ENCODE results near the gene GTF2I.

The GTF2I gene

DNA sequence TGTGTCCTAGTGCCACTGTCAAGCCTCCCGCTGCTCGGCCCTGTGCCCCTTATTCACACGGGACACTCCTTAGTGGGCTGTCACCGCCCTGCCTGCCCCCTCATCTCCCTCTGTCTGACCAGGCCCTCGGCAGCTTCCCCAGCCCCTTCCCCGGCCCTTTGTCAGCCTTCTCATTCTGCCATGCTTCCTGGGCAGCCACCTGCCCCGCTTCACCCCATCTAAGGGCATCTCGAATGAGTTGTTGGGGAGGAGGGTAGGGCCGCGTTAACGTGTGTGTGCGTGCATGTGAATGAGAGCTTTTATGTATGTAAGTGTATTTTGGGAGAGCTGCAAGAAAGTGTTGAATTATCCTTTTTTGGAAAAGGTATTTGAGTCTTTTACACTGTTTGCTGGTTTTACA lies 49.7 kb downstream of the GTF2I start:
- H3K4me3 ChIP-seq (ENCODE audit: low read depth, low read length) = no peak overlapping the region
- TF ChIP-seq, protein P1, sequence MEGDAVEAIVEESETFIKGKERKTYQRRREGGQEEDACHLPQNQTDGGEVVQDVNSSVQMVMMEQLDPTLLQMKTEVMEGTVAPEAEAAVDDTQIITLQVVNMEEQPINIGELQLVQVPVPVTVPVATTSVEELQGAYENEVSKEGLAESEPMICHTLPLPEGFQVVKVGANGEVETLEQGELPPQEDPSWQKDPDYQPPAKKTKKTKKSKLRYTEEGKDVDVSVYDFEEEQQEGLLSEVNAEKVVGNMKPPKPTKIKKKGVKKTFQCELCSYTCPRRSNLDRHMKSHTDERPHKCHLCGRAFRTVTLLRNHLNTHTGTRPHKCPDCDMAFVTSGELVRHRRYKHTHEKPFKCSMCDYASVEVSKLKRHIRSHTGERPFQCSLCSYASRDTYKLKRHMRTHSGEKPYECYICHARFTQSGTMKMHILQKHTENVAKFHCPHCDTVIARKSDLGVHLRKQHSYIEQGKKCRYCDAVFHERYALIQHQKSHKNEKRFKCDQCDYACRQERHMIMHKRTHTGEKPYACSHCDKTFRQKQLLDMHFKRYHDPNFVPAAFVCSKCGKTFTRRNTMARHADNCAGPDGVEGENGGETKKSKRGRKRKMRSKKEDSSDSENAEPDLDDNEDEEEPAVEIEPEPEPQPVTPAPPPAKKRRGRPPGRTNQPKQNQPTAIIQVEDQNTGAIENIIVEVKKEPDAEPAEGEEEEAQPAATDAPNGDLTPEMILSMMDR (IDR thresholded peaks at IDR 0.05; ENCODE audit: insufficient read depth, low read depth, low read length, missing control alignments) = no peak
- no peak for DNase-seq (ENCODE audit: low read depth)

DNA sequence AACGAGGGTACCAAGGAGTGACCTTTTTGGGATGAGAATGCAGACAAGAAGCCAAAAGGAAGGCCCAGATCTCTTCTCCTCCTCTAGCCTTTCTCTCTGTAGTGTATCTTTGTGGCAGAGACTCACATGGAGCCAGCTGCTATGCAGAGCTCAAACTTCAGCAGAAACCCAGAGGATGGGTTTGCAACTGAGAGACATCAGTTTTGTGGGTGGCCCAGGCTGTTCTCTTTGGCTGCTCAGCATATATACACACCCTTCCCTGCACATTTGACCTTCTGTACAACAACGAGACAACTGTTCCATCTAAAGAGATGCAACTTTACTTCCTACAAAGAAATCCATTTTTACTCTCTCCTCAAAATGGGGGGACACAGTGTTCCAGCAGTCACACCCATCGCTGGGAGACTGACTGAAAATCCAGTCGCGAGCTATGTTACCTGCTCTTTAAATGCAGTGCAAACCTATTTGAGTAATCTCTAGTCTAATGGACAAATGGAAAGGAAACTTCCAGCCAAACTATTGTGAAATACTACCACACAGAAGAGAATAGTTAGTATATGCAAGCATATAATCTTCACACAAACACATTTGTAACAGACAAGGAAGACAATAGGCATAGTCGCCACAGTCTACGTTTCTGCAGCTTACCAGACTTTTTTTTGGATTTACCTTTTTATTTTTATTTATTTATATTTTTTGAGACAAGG lies 51.2 kb downstream of the GTF2I start:
- no peak overlapping the region for H3K4me3 ChIP-seq (ENCODE audit: low read depth, low read length)
- DNase-seq (ENCODE audit: low read depth) = no peak
- TF ChIP-seq, protein P1 (IDR thresholded peaks at IDR 0.05; ENCODE audit: insufficient read depth, low read depth, low read length, missing control alignments) = no peak

DNA sequence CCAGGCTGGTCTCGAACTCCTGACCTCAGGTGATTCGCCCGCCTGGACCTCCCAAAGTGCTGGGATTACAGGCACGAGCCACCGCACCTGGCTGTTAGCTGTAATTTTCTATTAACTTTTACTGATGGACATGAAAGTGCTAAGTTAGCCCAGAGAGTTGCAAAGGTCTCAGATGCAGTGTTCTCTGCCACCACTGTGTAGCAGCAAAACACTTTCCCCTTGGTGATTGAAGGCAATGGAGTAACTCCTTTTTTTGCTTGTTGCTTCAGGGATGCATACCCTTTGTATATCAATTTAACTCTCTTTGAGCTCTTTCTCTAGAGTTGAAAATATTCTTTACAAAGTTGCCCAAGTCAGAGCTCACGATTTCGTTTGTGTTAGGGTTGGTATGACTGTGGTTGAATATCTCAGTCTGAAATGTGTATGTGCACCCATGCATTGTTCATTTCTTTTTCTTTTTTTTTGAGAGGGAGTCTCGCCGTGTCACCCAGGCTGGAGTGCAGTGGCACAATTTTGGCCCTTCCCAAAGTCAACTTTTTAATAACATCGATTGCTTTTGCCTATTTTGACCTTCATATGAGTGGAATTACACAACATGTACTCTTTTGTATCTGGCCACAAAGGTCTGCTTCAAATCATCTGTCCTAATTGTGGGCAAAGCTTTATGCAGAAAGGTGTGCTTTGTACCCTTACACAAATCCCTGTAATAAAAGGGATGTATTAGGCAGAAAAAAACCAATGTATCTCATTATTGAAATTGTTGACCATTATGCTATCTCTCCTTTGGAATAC lies 52.6 kb downstream of the GTF2I start:
- TF ChIP-seq, protein P1 (IDR thresholded peaks at IDR 0.05; ENCODE audit: insufficient read depth, low read depth, low read length, missing control alignments) = no peak
- peak; percentile 16 for DNase-seq (ENCODE audit: low read depth)
- no peak overlapping the region for H3K4me3 ChIP-seq (ENCODE audit: low read depth, low read length)

DNA sequence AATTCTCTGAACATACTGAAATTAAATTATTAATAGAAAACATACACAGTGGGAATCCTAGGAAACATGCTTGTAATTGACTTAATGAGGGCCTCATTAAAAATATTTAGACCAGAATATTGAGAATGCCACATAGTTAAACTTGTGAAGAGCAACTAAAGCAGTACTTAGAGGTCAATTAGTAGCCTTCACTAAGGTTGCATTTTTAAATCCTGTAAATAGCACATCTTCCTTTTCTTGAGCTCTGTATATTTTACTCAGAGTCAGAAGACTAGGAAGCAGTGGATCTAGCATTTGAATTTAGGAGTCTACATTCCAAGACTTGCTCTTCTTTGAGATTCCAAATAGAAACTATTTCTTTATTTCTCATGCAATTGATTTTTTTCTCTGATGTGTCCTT lies 56.0 kb downstream of the GTF2I start:
- DNase-seq (ENCODE audit: low read depth) = no peak
- TF ChIP-seq, protein P1 (IDR thresholded peaks at IDR 0.05; ENCODE audit: insufficient read depth, low read depth, low read length, missing control alignments) = no peak
- H3K4me3 ChIP-seq (ENCODE audit: low read depth, low read length) = no peak overlapping the region

DNA sequence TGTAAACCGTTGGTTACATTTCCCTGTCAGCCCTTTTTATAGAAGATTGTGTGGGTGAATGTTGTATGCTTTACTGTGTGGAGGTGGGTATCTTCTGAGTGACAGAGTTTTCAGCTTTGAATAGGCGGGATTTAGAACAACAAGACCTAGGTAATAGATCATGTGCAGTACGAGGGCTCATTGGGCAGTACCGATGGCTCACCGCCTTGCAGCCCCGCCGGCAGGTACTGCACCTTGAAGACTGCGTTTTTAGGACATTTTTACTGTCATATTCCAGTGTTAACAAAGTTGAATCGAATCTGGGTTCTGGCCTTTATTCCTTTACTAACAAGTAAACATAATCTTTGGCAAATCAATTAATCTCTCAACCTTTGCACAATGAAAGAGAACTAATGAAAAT lies 60.4 kb downstream of the GTF2I start:
- H3K4me3 ChIP-seq (ENCODE audit: low read depth, low read length) = no peak overlapping the region
- TF ChIP-seq, protein P1 (IDR thresholded peaks at IDR 0.05; ENCODE audit: insufficient read depth, low read depth, low read length, missing control alignments) = no peak
- no peak for DNase-seq (ENCODE audit: low read depth)

DNA sequence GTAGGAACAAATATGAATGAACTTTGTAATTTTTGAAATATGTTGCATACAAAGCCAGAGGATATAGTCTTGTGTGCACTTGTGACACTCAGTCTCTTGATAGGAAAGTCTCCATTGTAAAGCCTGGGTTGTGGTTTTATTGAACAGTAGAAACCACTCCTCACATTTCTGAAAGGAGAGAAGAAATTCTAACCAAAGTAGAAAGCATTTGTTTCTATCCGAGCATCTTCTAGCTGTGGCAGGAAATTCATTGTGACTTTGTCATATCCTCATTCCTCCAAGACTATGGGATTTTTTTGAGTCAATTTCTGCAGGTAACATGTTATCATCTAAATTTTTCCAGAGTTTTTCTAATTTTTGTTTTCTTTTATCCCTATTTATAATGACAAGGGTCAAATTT lies 60.8 kb downstream of the GTF2I start:
- no peak for DNase-seq (ENCODE audit: low read depth)
- TF ChIP-seq, protein P1 (IDR thresholded peaks at IDR 0.05; ENCODE audit: insufficient read depth, low read depth, low read length, missing control alignments) = no peak
- H3K4me3 ChIP-seq (ENCODE audit: low read depth, low read length) = no peak overlapping the region
